Endothelial cell of umbilical vein (primary cell): ENCODE measurements around the gene CTXN2.

Source experiments
- CTCF ChIP-seq, 2 donors: IDR thresholded peaks; 1 replicate in 1 of 2; 2 replicates in 1 of 2; pipeline ENCODE4 v1.5.1; 2011; ENCODE audit warnings: low read length in 2 of 2, mild to moderate bottlenecking in 2 of 2, moderate library complexity in 2 of 2, control low read depth in 1 of 2, inconsistent platforms in 1 of 2, low read depth in 1 of 2; ENCODE audit not compliant: insufficient read depth in 1 of 2; ENCODE audit errors: extremely low read depth in 1 of 2
- EZH2 ChIP-seq: IDR thresholded peaks from 2 replicates; pipeline ENCODE4 v1.6.1; 2012; ENCODE audit warnings: borderline replicate concordance, low read depth, mild to moderate bottlenecking, moderate library complexity, low read length, inconsistent platforms; ENCODE audit not compliant: severe bottlenecking
- FOS ChIP-seq: IDR thresholded peaks from 2 replicates; pipeline ENCODE4 v1.6.1; 2011; ENCODE audit warnings: mild to moderate bottlenecking, low read length, moderate library complexity, borderline replicate concordance; ENCODE audit not compliant: insufficient read depth
- GATA2 ChIP-seq: IDR thresholded peaks from 2 replicates; pipeline ENCODE4 v1.7.0; 2011; ENCODE audit warnings: low read depth, mild to moderate bottlenecking, moderate library complexity, mixed read lengths, low read length; ENCODE audit not compliant: insufficient read length, insufficient read depth
- JUN ChIP-seq: IDR thresholded peaks from 2 replicates; pipeline ENCODE4 v1.6.1; 2011; ENCODE audit warnings: borderline replicate concordance, low read depth; ENCODE audit not compliant: insufficient read length, insufficient read depth
- POLR2A ChIP-seq: IDR thresholded peaks from 2 replicates; pipeline ENCODE4 v1.6.1; 2012; ENCODE audit warnings: low read depth, mild to moderate bottlenecking, control low read depth, low read length
- POLR2AphosphoS5 ChIP-seq: IDR thresholded peaks from 2 replicates; pipeline ENCODE4 v1.6.1; 2012; ENCODE audit warnings: low read depth, mild to moderate bottlenecking, control low read depth, low read length, moderate library complexity; ENCODE audit not compliant: insufficient read depth
- TF ChIP-seq, protein P1 (sequence below): IDR thresholded peaks from 2 replicates; pipeline ENCODE4 v1.6.1; 2011; ENCODE audit not compliant: insufficient read depth, insufficient read length

DNA sequence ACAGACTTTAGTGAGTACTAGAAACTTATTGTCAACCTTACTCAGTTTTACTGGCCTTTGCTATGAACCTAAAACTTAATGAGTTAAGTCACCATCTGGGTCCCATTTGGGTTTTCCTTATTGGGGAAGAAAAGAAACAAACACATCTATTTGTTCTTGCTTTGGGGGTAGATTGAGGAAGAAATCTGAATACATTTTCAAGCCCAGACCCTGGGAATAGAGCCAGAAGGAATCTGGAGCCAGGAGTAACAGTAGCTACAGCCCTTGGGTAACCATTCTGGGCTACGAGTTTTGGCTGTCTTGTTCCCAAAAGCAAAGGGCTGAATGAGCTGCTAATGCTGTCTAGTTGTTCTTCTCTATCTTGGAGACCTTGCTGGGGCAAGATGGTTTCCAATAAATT, 31.2 kb downstream of the CTXN2 start:
- TF ChIP-seq EZH2, result no peak
- no peak for TF ChIP-seq CTCF (IDR thresholded peaks at IDR 0.05; ENCODE audit: extremely low read depth in 1 of 2, insufficient read depth in 1 of 2, low read depth in 1 of 2, low read length in 2 of 2)
- TF ChIP-seq JUN, result no peak
- no peak for TF ChIP-seq POLR2A
- no peak for TF ChIP-seq POLR2AphosphoS5
- TF ChIP-seq, protein P1, sequence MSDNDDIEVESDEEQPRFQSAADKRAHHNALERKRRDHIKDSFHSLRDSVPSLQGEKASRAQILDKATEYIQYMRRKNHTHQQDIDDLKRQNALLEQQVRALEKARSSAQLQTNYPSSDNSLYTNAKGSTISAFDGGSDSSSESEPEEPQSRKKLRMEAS, result no peak
- TF ChIP-seq GATA2, result no peak
- no peak for TF ChIP-seq FOS
